Cerebellar nuclear complex (tissue), 1 donor: ENCODE measurements around the gene ZNF133.

Experiments used
- DNase-seq, 2 experiments: peaks; one replicate each; lab custom pipeline; 2025; lab: John Stamatoyannopoulos, UW

The ZNF133 gene

DNA sequence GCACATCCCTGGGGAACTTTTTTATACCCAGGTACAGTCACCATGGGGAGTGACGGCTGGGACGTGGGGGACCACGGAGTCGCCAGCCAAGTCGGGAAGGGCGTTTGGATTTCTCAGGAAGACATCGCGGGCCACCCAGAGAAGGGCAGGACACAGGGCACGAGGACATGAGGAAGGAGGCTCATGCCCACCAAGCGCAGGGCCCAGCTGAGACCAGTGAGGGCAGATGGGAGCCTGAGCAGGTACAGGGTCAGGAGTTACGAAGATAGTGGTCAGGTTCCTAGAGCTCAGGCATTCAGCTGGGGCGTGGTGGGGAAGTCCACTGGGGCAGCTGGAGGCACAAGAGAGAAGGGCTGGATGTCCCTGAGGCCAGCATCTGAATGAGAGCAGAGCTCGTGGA is 74.6 kb downstream of the ZNF133 start:
- DNase-seq: no peak

DNA sequence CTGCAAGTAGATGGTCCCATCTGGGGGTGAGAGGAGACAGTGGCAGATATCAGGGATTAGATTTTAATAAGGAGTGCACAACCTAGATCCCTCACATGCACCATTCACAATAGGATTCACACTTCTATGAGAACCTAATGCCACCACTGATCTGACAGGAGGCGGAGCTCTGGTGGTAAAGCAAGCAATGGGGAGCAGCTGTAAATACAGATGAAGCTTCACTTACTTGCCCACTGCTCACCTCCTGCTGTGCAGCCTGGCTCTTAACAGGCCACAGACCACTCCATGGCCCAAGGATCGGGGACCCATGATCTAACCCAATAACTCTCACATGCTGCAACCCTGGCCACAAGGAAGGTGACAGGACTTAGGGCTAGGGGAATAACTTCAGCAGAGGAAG is 75.4 kb downstream of the ZNF133 start:
- no peak for DNase-seq

DNA sequence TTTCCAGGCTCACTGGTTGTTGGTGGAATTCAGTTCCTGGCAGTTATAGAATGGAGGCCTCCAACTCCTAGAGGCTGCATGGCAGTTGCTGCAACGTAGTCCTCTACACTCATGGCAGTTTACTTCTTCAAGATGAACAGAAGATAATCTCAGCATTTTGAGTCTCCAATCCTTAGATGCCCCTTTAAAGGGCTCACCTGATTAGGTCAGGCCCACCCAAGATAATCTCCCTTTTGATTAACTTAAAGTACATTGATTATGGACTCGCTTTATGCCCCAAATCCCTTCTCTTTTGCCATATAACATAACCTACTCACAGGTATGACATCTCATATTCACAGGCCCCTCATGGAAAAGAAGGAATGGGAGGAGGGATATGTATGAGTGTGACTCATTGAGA is 76.4 kb downstream of the ZNF133 start:
- DNase-seq: no peak
